K562 (cell line): ENCODE measurements around the gene RABGAP1L. TPM values are rescaled to one million over a fixed set of nuclear protein-coding genes. Genes with fewer than 3 reads are reported as not detected.
"Not testable (repeated sequence)": the region's sequence is repeated elsewhere in the genome, so short reads cannot be mapped to it uniquely, and the experiment has no call there.

Experiments used
- ATAC-seq: fragments of 200-7000 bp; cut with Tn5 transposase; 3 replicates; pipeline ENCODE4 v1.9.1; 2020; ENCODE audit warnings: moderate library complexity
- BruUV-seq: library from RNA; stranded (reverse); fragments of 400-500 nt; replicated peaks from 2 replicates; lab custom pipeline; 2021; lab: Mats Ljungman, UMichigan
- CTCF ChIA-PET: fragments of 300-600 bp; formaldehyde crosslinking; extraction: SDS; loops from one replicate; lab custom pipeline; 2021; ENCODE audit warnings: low intra/inter-chr PET ratio; lab: Yijun Ruan, JAX
- POLR2A ChIA-PET: fragments of 300-600, 350-650 bp; sonication (Branson Sonifier 250); formaldehyde crosslinking; extraction: SDS; loops from one replicate; lab custom pipeline; 2021; ENCODE audit warnings: antibody characterized with exemption, inconsistent platforms; lab: Yijun Ruan, JAX
- DNase-seq, 4 experiments: peaks; one replicate each; pipeline versions ENCODE4 v3.0.0 to v3.0.0-alpha.2; 2011 to 2018; ENCODE audit warnings: low spot score in 3 of 4, mixed read lengths in 3 of 4; ENCODE audit errors: extremely low read depth in 1 of 4
- FAIRE-seq: peaks from 2 replicates; lab custom pipeline; 2011; peaks lifted over from hg19 to GRCh38; lab: Jason Lieb, UNC
- H2AFZ ChIP-seq: 2 replicates; pipeline ENCODE4 v1.6.0; 2011; ENCODE audit warnings: low read depth, low read length, control low read depth, inconsistent platforms
- H3K27ac ChIP-seq: fragments of 200-600 bp; 3 replicates; pipeline ENCODE4 v1.8.0; 2011; ENCODE audit warnings: low read depth, mild to moderate bottlenecking, control low read depth, inconsistent platforms, low read length, moderate library complexity, mixed read lengths; ENCODE audit errors: extremely low read depth
- H3K27me3 ChIP-seq, 2 experiments: fragments of 300-600 bp in 1 of 2; 2 replicates in 1 of 2; 3 replicates in 1 of 2; pipeline versions ENCODE4 v1.6.0 to v1.8.0; 2011; ENCODE audit warnings: inconsistent platforms in 2 of 2, low read length in 2 of 2, mild to moderate bottlenecking in 1 of 2, mixed read lengths in 1 of 2, moderate library complexity in 1 of 2; ENCODE audit not compliant: control insufficient read depth in 2 of 2, insufficient read depth in 2 of 2
- H3K36me3 ChIP-seq: fragments of 300-600 bp; 3 replicates; pipeline ENCODE4 v1.8.0; 2011; ENCODE audit warnings: mild to moderate bottlenecking, low read length, inconsistent platforms; ENCODE audit not compliant: control insufficient read depth, insufficient read depth
- H3K4me1 ChIP-seq, 2 experiments: fragments of 200-600 bp in 1 of 2; replicated peaks in 1 of 2; 2 replicates in 1 of 2; 3 replicates in 1 of 2; pipeline versions ENCODE4 v1.5.1 to v1.8.0; 2011; ENCODE audit warnings: inconsistent platforms in 2 of 2, low read length in 2 of 2, mild to moderate bottlenecking in 1 of 2, mixed read lengths in 1 of 2, moderate library complexity in 1 of 2; ENCODE audit not compliant: control insufficient read depth in 2 of 2, insufficient read depth in 2 of 2
- H3K4me2 ChIP-seq: 2 replicates; pipeline ENCODE4 v1.6.1; 2011; ENCODE audit warnings: low read length, control low read depth, inconsistent platforms, mixed read lengths; ENCODE audit not compliant: insufficient read depth
- H3K4me3 ChIP-seq: fragments of 200-600 bp; sonication (generic), shearing (Covaris generic); 2 replicates; pipeline ENCODE4 v1.5.1; 2016; ENCODE audit warnings: control low read depth, inconsistent platforms
- H3K79me2 ChIP-seq: fragments of 200-600 bp; 3 replicates; pipeline ENCODE4 v1.8.0; 2011; ENCODE audit warnings: low read length, inconsistent platforms; ENCODE audit not compliant: control insufficient read depth, insufficient read depth
- H3K9ac ChIP-seq, 2 experiments: 2 replicates each; pipeline versions ENCODE4 v1.6.0 to v1.6.1; 2011; ENCODE audit warnings: low read depth in 2 of 2, low read length in 2 of 2, control low read depth in 1 of 2, inconsistent platforms in 1 of 2, mild to moderate bottlenecking in 1 of 2, mixed read lengths in 1 of 2; ENCODE audit not compliant: insufficient read depth in 1 of 2
- H3K9me1 ChIP-seq: one replicate; pipeline ENCODE4 v1.6.0; 2011; ENCODE audit warnings: inconsistent platforms, mild to moderate bottlenecking, low read length, moderate library complexity; ENCODE audit not compliant: control insufficient read depth, insufficient read depth
- H3K9me3 ChIP-seq: replicated peaks from 2 replicates; pipeline ENCODE4 v1.5.1; 2011; ENCODE audit warnings: low read depth, low read length, inconsistent platforms; ENCODE audit not compliant: control insufficient read depth, insufficient read depth
- H4K20me1 ChIP-seq: replicated peaks from 2 replicates; pipeline ENCODE4 v1.6.1; 2011; ENCODE audit warnings: low read length, inconsistent platforms, mixed read lengths; ENCODE audit not compliant: control insufficient read depth, insufficient read depth
- ELF2 ChIP-seq: fragments of 250-450 bp; sonication (Bioruptor Pico); IDR thresholded peaks from 2 replicates; pipeline ENCODE4 v1.5.0; 2021; ENCODE audit warnings: mild to moderate bottlenecking
- ELF4 ChIP-seq: fragments of 450-650 bp; formaldehyde crosslinking; IDR thresholded peaks from 2 replicates; pipeline ENCODE4 v1.4.0; 2022; ENCODE audit warnings: missing genetic modification characterization
- MIER1 ChIP-seq: fragments of 450-650 bp; IDR thresholded peaks from 2 replicates; pipeline ENCODE4 v1.6.1; 2016; ENCODE audit warnings: antibody characterized with exemption, mild to moderate bottlenecking, low read depth
- SOX6 ChIP-seq: fragments of 450-650 bp; IDR thresholded peaks from 2 replicates; pipeline ENCODE4 v1.6.1; 2014; ENCODE audit warnings: mild to moderate bottlenecking
- ZBTB17 ChIP-seq: fragments of 450-650 bp; formaldehyde crosslinking; IDR thresholded peaks from 2 replicates; pipeline ENCODE4 v1.4.0; 2020; ENCODE audit warnings: mild to moderate bottlenecking
- ZNF639 ChIP-seq, 2 experiments: fragments of 200-800 bp in 1 of 2; sonication (Bioruptor generic) in 1 of 2; sonication (generic) in 1 of 2; formaldehyde crosslinking in 1 of 2; IDR thresholded peaks in 1 of 2; conservative IDR thresholded peaks in 1 of 2; 2 replicates each; pipeline versions ENCODE4 v1.5.0 to v1.6.1; 2016 to 2020; ENCODE audit warnings: missing compliant biosample characterization in 1 of 2, missing genetic modification characterization in 1 of 2, missing genetic modification reagents in 1 of 2
- WGBS: fragments of 100-300 bp; shearing (Covaris generic); methylation state at CpG from one replicate; pipeline ENCODE4 v1.1.6; 2016; ENCODE audit warnings: low coverage, mixed read lengths; ENCODE audit not compliant: insufficient coverage; ENCODE audit errors: missing lambda C conversion rate; 5-methylcytosine and 5-hydroxymethylcytosine counted together
- in situ Hi-C: fragments of 300-500 bp; cut with MboI; formaldehyde crosslinking; loops from 4 replicates; pipeline ENCODE4 v1.15.0; 2018; ENCODE audit warnings: inconsistent platforms, mixed read lengths
- intact Hi-C: fragments of 100-400 bp; cut with micrococcal nuclease; formaldehyde crosslinking; loops from 2 replicates; pipeline ENCODE4 v1.14.2; 2022
- polyA plus RNA-seq, 8 experiments: library from polyadenylated mRNA; depleted of rRNA in 4 of 8; stranded (reverse) in 5 of 8; unstranded in 3 of 8; fragments of >200 nt; fragmentation: Nextera tagmentation in 2 of 8; fragmentation: Illumina TruSeq in 1 of 8; extraction: Ambion mirVana in 2 of 8; extraction: Trizol in 1 of 8; gene quantifications; 2 replicates each; pipeline versions ENCODE4 v1.2.1 to v1.2.3, GENCODE V29; 2011 to 2014; ENCODE audit warnings: inconsistent platforms in 1 of 8, missing spikeins in 1 of 8
- small RNA-seq: library from RNA; depleted of rRNA; stranded (forward); fragments of <200 nt; gene quantifications from one replicate; pipeline ENCODE3, GENCODE V24; 2014
- total RNA-seq, 7 experiments: library from RNA; depleted of rRNA in 6 of 7; stranded (reverse); fragments of >200 nt in 6 of 7; fragmentation: Illumina TruSeq in 2 of 7; extraction: Trizol in 2 of 7; gene quantifications; 2 replicates each; pipeline versions ENCODE4 v1.2.1 to v1.2.3, GENCODE V29; 2011 to 2021; ENCODE audit warnings: low replicate concordance in 1 of 7

Gene RABGAP1L
- total and polyA plus RNA-seq, 9 of the 15 experiments (the other 6 are each of a cell fraction or from before 2014, with no cell fraction given): 16.5 to 44.9 (median 26.7) TPM

GRCh38 chr1:175043824-175044223 is 884.5 kb downstream of the RABGAP1L start (continued):
- no peak for TF ChIP-seq MIER1
- no peak for TF ChIP-seq ELF4 (CRISPR knock-in tag)
- no peak for TF ChIP-seq ZBTB17 (CRISPR knock-in tag)
- no peak for TF ChIP-seq ZNF639 (CRISPR knock-in tag; conservative IDR thresholded peaks at IDR 0.05 in 1 of 2, IDR thresholded peaks at IDR 0.05 in 1 of 2)
- TF ChIP-seq SOX6: no peak
- TF ChIP-seq ELF2 (CRISPR knock-in tag): no peak

- POLR2A ChIA-PET: interaction anchor here (1.7 kb wide), 1 partner anchor 33 kb away, joined by 4 read pairs; no protein-coding TSS in a partner anchor
- H3K36me3 ChIP-seq, FAIRE-seq, intact Hi-C loops, H3K9me3 ChIP-seq, CTCF ChIA-PET, H3K4me3 ChIP-seq, H3K27ac ChIP-seq, H3K4me2 ChIP-seq, H4K20me1 ChIP-seq, DNase-seq, H3K9ac ChIP-seq, H3K79me2 ChIP-seq, H2AFZ ChIP-seq, BruUV-seq, H3K9me1 ChIP-seq: not testable (repeated sequence)
- peaks cover 44 to 57% of the 10 kb centered on the region in 2 experiments for H3K27me3 ChIP-seq
- H3K4me1 ChIP-seq: peaks cover 0 to 11% of the 10 kb centered on the region in 2 experiments; a peak in 1 of 5 replicates
- peak; percentile 47; the same call in 1 of the 3 replicates for ATAC-seq
- in situ Hi-C loops: loop anchor here (5.0 kb wide), 1 partner anchor 83 kb away; no protein-coding TSS in a partner anchor
- WGBS: 2% methylated on average over 18 of the region's 18 CpGs
These were observed 885.3 kb downstream of the RABGAP1L start for GRCh38 chr1:175044591-175044990.

Small RNA genes lying within 50 kb of the gene (small RNA-seq; reads per million reads assigned to genes)
- not detected for gene BANF1P4
- not detected for gene RF00019
- not detected for gene RNU6-307P

Other genes with a start within 250 kb of the RABGAP1L start
- gene SERPINC1, start 242.2 kb upstream of the RABGAP1L start, total RNA-seq (2014; rRNA removed): 0.20 and 0.50 TPM in 2 replicates
- 0.25 and 0.38 TPM in 2 replicates for gene SERPINC1, start 242.2 kb upstream of the RABGAP1L start, total RNA-seq (2014; rRNA removed; fragmentation: Illumina TruSeq; extraction: Trizol)
- 1.2 and 1.6 TPM in 2 replicates for gene SERPINC1, start 242.2 kb upstream of the RABGAP1L start, total RNA-seq (2015; rRNA removed; fragmentation: Illumina TruSeq; extraction: Trizol)
- 0.62 and 1.1 TPM in 2 replicates for gene SERPINC1, start 242.2 kb upstream of the RABGAP1L start, total RNA-seq (2021)
- gene SERPINC1, start 242.2 kb upstream of the RABGAP1L start, polyA plus RNA-seq (2011; rRNA removed): 0.07 and 0.45 TPM in 2 replicates
- gene SERPINC1, start 242.2 kb upstream of the RABGAP1L start, polyA plus RNA-seq (2014; fragmentation: Illumina TruSeq; extraction: Trizol): 0.58 and 0.77 TPM in 2 replicates
- gene SERPINC1, start 242.2 kb upstream of the RABGAP1L start, polyA plus RNA-seq (2014; fragmentation: Nextera tagmentation; extraction: Ambion mirVana): under 1 TPM; 0.35 to 0.67 TPM
- 0.50 TPM in 1 of 2 replicates, not detected in the other for gene SERPINC1, start 242.2 kb upstream of the RABGAP1L start, polyA plus RNA-seq (2014; rRNA removed)
- 11.4 and 12.4 TPM in 2 replicates for gene RC3H1, start 137.2 kb upstream of the RABGAP1L start, total RNA-seq (2014; rRNA removed)
- 20.9 and 23.4 TPM in 2 replicates for gene RC3H1, start 137.2 kb upstream of the RABGAP1L start, total RNA-seq (2014; rRNA removed; fragmentation: Illumina TruSeq; extraction: Trizol)
- 27.2 and 31.7 TPM in 2 replicates for gene RC3H1, start 137.2 kb upstream of the RABGAP1L start, total RNA-seq (2015; rRNA removed; fragmentation: Illumina TruSeq; extraction: Trizol)
- gene RC3H1, start 137.2 kb upstream of the RABGAP1L start, total RNA-seq (2021): 21.0 and 21.3 TPM in 2 replicates
- gene RC3H1, start 137.2 kb upstream of the RABGAP1L start, polyA plus RNA-seq (2011; rRNA removed): 17.3 and 17.4 TPM in 2 replicates
- 5.6 and 6.7 TPM in 2 replicates for gene RC3H1, start 137.2 kb upstream of the RABGAP1L start, polyA plus RNA-seq (2014; fragmentation: Illumina TruSeq; extraction: Trizol)
- 1 to 10 TPM; 2.4 to 3.4 TPM for gene RC3H1, start 137.2 kb upstream of the RABGAP1L start, polyA plus RNA-seq (2014; fragmentation: Nextera tagmentation; extraction: Ambion mirVana)
- 5.7 and 6.1 TPM in 2 replicates for gene RC3H1, start 137.2 kb upstream of the RABGAP1L start, polyA plus RNA-seq (2014; rRNA removed)